GM23338 (cell line): Measurements from ENCODE around the gene MARK2. TPM values are rescaled to one million over a fixed set of nuclear protein-coding genes. Genes with fewer than 3 reads are reported as not detected.

Source experiments
- EZH2 ChIP-seq: fragments of 200-600 bp; sonication (generic); IDR thresholded peaks from one replicate; pipeline ENCODE4 v1.8.0; 2017; ENCODE audit warnings: antibody characterized with exemption, mild to moderate bottlenecking, low read depth; ENCODE audit not compliant: unreplicated experiment
- EZH2phosphoT487 ChIP-seq: fragments of 200-600 bp; sonication (generic); IDR thresholded peaks from one replicate; pipeline ENCODE4 v1.8.1; 2018; ENCODE audit warnings: antibody characterized with exemption; ENCODE audit not compliant: unreplicated experiment
- JUNB ChIP-seq: IDR thresholded peaks from one replicate; pipeline ENCODE4 v1.6.1; 2016; ENCODE audit warnings: antibody characterized with exemption; ENCODE audit not compliant: unreplicated experiment
- NANOG ChIP-seq: IDR thresholded peaks from 2 replicates; pipeline ENCODE4 v1.6.1; 2016; ENCODE audit warnings: antibody characterized with exemption, borderline replicate concordance
- POLR2AphosphoS5 ChIP-seq: IDR thresholded peaks from 2 replicates; pipeline ENCODE4 v1.6.1; 2016; ENCODE audit warnings: antibody characterized with exemption, low read depth
- STAT1 ChIP-seq: IDR thresholded peaks from one replicate; pipeline ENCODE4 v1.6.1; 2016; ENCODE audit warnings: antibody characterized with exemption; ENCODE audit not compliant: unreplicated experiment
- ZNF114 ChIP-seq: fragments of 250-450 bp; sonication (Bioruptor Pico); IDR thresholded peaks from 2 replicates; pipeline ENCODE4 v1.5.0; 2020; ENCODE audit warnings: mild to moderate bottlenecking, moderate library complexity
- polyA plus RNA-seq: library from polyadenylated mRNA; unstranded; fragments of >200 nt; fragmentation: Nextera tagmentation; extraction: Ambion mirVana; gene quantifications from 2 replicates; pipeline ENCODE4 v1.2.1, GENCODE V29; 2016
- total RNA-seq: library from RNA; depleted of rRNA; stranded (reverse); fragments of >200 nt; shearing (Covaris generic); gene quantifications from 2 replicates; pipeline ENCODE4 v1.2.3, GENCODE V29; 2014
- TF ChIP-seq, protein P1 (sequence below): fragments of 250-450 bp; sonication (Bioruptor Pico); IDR thresholded peaks from 2 replicates; pipeline ENCODE4 v1.5.0; 2020; ENCODE audit warnings: mild to moderate bottlenecking, moderate library complexity
- TF ChIP-seq, protein P2 (sequence below): IDR thresholded peaks from one replicate; pipeline ENCODE4 v1.6.1; 2018; ENCODE audit warnings: antibody characterized with exemption; ENCODE audit not compliant: unreplicated experiment

The MARK2 gene
- total and polyA plus RNA-seq, 2 experiments from 2014 or later: 18.7 to 42.6 TPM

DNA sequence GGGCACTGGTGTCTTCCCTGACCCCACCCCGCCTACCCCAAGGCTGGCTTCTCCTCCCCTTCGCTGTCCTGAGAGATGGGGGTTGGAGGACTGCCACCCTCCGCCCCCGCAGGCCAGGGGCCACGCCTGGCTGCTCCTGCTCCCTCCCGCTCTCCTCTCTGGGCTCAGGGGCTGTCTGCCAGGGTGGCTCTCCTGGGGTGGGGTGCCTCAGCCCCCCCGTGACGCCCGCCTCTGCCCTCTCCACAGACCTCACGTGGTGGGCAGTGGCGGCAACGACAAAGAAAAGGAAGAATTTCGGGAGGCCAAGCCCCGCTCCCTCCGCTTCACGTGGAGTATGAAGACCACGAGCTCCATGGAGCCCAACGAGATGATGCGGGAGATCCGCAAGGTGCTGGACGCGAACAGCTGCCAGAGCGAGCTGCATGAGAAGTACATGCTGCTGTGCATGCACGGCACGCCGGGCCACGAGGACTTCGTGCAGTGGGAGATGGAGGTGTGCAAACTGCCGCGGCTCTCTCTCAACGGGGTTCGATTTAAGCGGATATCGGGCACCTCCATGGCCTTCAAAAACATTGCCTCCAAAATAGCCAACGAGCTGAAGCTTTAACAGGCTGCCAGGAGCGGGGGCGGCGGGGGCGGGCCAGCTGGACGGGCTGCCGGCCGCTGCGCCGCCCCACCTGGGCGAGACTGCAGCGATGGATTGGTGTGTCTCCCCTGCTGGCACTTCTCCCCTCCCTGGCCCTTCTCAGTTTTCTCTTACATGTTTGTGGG is 69.9 kb downstream of the MARK2 start (continued):
- TF ChIP-seq, protein P1, sequence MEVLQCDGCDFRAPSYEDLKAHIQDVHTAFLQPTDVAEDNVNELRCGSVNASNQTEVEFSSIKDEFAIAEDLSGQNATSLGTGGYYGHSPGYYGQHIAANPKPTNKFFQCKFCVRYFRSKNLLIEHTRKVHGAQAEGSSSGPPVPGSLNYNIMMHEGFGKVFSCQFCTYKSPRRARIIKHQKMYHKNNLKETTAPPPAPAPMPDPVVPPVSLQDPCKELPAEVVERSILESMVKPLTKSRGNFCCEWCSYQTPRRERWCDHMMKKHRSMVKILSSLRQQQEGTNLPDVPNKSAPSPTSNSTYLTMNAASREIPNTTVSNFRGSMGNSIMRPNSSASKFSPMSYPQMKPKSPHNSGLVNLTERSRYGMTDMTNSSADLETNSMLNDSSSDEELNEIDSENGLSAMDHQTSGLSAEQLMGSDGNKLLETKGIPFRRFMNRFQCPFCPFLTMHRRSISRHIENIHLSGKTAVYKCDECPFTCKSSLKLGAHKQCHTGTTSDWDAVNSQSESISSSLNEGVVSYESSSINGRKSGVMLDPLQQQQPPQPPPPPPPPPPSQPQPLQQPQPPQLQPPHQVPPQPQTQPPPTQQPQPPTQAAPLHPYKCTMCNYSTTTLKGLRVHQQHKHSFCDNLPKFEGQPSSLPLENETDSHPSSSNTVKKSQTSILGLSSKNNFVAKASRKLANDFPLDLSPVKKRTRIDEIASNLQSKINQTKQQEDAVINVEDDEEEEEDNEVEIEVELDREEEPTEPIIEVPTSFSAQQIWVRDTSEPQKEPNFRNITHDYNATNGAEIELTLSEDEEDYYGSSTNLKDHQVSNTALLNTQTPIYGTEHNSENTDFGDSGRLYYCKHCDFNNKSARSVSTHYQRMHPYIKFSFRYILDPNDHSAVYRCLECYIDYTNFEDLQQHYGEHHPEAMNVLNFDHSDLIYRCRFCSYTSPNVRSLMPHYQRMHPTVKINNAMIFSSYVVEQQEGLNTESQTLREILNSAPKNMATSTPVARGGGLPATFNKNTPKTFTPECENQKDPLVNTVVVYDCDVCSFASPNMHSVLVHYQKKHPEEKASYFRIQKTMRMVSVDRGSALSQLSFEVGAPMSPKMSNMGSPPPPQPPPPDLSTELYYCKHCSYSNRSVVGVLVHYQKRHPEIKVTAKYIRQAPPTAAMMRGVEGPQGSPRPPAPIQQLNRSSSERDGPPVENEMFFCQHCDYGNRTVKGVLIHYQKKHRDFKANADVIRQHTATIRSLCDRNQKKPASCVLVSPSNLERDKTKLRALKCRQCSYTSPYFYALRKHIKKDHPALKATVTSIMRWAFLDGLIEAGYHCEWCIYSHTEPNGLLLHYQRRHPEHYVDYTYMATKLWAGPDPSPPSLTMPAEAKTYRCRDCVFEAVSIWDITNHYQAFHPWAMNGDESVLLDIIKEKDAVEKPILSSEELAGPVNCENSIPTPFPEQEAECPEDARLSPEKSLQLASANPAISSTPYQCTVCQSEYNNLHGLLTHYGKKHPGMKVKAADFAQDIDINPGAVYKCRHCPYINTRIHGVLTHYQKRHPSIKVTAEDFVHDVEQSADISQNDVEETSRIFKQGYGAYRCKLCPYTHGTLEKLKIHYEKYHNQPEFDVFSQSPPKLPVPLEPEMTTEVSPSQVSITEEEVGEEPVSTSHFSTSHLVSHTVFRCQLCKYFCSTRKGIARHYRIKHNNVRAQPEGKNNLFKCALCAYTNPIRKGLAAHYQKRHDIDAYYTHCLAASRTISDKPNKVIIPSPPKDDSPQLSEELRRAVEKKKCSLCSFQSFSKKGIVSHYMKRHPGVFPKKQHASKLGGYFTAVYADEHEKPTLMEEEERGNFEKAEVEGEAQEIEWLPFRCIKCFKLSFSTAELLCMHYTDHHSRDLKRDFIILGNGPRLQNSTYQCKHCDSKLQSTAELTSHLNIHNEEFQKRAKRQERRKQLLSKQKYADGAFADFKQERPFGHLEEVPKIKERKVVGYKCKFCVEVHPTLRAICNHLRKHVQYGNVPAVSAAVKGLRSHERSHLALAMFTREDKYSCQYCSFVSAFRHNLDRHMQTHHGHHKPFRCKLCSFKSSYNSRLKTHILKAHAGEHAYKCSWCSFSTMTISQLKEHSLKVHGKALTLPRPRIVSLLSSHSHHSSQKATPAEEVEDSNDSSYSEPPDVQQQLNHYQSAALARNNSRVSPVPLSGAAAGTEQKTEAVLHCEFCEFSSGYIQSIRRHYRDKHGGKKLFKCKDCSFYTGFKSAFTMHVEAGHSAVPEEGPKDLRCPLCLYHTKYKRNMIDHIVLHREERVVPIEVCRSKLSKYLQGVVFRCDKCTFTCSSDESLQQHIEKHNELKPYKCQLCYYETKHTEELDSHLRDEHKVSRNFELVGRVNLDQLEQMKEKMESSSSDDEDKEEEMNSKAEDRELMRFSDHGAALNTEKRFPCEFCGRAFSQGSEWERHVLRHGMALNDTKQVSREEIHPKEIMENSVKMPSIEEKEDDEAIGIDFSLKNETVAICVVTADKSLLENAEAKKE (CRISPR knock-in tag): no peak
- TF ChIP-seq NANOG: no peak
- TF ChIP-seq JUNB: no peak
- TF ChIP-seq, protein P2, sequence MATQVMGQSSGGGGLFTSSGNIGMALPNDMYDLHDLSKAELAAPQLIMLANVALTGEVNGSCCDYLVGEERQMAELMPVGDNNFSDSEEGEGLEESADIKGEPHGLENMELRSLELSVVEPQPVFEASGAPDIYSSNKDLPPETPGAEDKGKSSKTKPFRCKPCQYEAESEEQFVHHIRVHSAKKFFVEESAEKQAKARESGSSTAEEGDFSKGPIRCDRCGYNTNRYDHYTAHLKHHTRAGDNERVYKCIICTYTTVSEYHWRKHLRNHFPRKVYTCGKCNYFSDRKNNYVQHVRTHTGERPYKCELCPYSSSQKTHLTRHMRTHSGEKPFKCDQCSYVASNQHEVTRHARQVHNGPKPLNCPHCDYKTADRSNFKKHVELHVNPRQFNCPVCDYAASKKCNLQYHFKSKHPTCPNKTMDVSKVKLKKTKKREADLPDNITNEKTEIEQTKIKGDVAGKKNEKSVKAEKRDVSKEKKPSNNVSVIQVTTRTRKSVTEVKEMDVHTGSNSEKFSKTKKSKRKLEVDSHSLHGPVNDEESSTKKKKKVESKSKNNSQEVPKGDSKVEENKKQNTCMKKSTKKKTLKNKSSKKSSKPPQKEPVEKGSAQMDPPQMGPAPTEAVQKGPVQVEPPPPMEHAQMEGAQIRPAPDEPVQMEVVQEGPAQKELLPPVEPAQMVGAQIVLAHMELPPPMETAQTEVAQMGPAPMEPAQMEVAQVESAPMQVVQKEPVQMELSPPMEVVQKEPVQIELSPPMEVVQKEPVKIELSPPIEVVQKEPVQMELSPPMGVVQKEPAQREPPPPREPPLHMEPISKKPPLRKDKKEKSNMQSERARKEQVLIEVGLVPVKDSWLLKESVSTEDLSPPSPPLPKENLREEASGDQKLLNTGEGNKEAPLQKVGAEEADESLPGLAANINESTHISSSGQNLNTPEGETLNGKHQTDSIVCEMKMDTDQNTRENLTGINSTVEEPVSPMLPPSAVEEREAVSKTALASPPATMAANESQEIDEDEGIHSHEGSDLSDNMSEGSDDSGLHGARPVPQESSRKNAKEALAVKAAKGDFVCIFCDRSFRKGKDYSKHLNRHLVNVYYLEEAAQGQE: no peak
- TF ChIP-seq STAT1: no peak
- no peak for TF ChIP-seq POLR2AphosphoS5
- no peak for TF ChIP-seq ZNF114 (CRISPR knock-in tag)
- TF ChIP-seq EZH2: no peak
- no peak for TF ChIP-seq EZH2phosphoT487
